ENCODE data around the gene SIK2.

The SIK2 gene

GRCh38 chr11:111601979-111602864 lies at the start of gene SIK2:
Gene SIK2, plus strand, starts transcription at chr11:111602449. Its CDS starts 115 bp downstream, at chr11:111602564.
- H3K4me3 ChIP-seq (ENCODE audit: low read depth, low read length): peak within 1 kb of the TSS; percentile 74

- no peak overlapping the region for H3K4me3 ChIP-seq (ENCODE audit: low read depth, low read length)
These were observed 47.7 kb upstream of the SIK2 start for GRCh38 chr11:111554532-111554931.

GRCh38 chr11:111555255-111555654 lies 47.0 kb upstream of the SIK2 start:
- no peak overlapping the region for H3K4me3 ChIP-seq (ENCODE audit: low read depth, low read length)

- no peak overlapping the region for H3K4me3 ChIP-seq (ENCODE audit: low read depth, low read length)
These were observed 44.7 kb upstream of the SIK2 start for GRCh38 chr11:111557425-111558111.

- no peak overlapping the region for H3K4me3 ChIP-seq (ENCODE audit: low read depth, low read length)
These were observed 42.3 kb upstream of the SIK2 start for GRCh38 chr11:111559800-111560464.

- no peak overlapping the region for H3K4me3 ChIP-seq (ENCODE audit: low read depth, low read length)
These were observed 41.4 kb upstream of the SIK2 start for GRCh38 chr11:111560800-111561199.

DNA sequence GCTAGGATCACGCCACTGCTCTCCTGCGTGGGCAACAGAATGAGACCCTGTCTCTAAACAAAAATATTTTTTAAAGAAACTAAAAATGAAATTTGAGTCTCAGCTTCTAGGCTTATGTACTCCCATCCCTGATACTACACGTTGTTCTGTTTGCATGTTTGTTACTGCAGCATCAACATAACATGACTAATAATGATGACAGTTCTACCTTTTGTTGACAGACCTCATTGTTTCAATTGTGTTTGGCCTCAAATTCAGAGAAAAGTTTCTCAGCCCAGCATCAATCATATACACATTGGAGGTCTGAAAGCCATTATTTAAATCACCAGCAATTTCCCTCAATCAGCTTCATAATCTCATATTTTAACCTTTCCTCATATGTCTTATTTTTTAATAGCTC lies 40.9 kb upstream of the SIK2 start:
- no peak overlapping the region for H3K4me3 ChIP-seq (ENCODE audit: low read depth, low read length)

DNA sequence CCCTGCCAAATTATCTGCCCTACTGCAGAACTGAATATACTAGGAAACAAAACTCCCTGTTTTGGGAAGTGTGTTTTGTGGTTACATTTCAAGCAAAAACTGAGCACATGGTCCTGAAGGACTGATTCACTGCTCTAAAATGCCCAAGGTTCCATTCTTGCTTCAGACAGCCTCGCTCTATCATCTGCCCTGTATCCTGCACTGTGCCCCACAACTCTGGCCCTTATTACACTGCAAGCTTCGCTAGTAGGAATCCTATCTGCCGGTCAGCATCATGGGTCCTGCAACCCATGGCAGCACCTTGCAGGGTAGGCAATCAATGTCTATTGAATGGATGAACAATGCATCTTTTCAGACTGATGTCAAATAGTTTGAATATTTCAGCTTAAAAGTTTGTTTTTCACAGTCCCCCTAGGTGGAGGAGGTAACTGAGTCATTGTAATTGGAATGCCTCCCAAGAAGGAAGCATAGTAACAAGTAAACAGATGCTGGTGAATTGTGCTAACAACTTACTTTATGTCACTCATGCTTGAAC lies 40.4 kb upstream of the SIK2 start:
- H3K4me3 ChIP-seq (ENCODE audit: low read depth, low read length): no peak overlapping the region

GRCh38 chr11:111562692-111563389 lies 39.4 kb upstream of the SIK2 start:
- H3K4me3 ChIP-seq (ENCODE audit: low read depth, low read length): no peak overlapping the region

DNA sequence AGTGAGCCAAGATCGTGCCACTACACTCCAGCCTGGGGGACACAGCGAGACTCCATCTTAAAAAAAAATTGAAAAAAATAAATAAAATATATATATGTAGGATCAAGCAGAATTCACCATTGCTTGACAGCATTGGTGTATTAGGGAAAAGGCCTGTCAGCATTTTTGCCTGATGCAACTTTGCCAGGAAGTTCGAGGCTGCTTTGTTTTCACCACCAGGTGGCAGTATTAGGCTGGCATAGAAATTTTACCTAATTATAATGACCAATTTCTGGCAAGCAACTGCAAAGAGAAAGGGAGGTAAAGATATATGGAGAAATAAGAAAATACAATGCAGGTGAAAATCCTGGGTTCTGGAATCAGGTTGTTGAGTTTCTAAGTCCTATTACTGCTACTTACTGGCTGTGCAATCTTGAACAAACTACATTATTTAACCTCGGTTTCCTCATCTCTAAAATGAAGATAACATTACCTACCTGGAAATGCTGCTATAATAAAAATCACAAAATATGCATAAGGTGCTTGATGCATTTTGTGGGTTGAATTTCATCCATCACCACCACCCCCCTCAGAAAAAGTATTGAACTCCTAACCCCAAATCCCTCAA lies 37.0 kb upstream of the SIK2 start:
- no peak overlapping the region for H3K4me3 ChIP-seq (ENCODE audit: low read depth, low read length)

- no peak overlapping the region for H3K4me3 ChIP-seq (ENCODE audit: low read depth, low read length)
These were observed 35.9 kb upstream of the SIK2 start for GRCh38 chr11:111566324-111566723.

GRCh38 chr11:111569476-111569875 lies 32.8 kb upstream of the SIK2 start:
- H3K4me3 ChIP-seq (ENCODE audit: low read depth, low read length): no peak overlapping the region

DNA sequence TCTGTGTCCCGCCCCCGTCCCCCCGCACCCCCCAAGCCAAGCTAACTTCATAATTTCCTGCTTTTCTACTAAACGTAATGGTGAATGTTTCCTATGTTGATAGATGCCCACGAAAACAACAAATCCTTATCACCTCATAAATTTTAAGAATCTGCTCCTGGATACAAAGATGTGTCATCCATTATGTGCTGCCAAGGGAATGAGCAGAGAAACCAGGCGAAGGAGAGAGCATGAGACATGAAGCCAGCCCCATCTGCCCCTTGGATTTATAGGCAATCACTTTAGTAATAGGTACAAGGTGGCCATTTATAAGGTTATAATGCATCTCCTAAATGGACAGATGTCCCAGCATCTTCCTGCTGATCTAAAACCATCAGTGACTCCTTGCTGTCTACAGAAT lies 31.5 kb upstream of the SIK2 start:
- H3K4me3 ChIP-seq (ENCODE audit: low read depth, low read length): no peak overlapping the region

- no peak overlapping the region for H3K4me3 ChIP-seq (ENCODE audit: low read depth, low read length)
These were observed 30.3 kb upstream of the SIK2 start for GRCh38 chr11:111571829-111572501.

DNA sequence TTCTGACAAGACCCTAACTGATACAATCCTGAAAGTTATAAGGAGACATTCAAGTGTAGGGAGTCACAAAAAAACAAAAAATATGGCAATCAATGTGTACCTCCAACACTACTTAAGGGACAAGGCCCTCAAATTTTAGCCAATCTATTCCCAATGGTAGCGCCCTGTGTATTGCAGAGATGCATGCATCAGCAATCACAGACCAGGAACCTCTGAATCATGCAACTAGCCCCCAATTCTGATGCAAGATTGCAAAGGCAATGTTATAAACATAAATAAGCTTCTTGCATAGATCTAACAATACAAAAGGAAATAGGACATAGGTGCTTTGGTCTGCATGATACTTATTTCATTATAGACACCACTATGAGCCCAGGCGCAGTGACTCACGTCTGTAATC lies 29.7 kb upstream of the SIK2 start:
- H3K4me3 ChIP-seq (ENCODE audit: low read depth, low read length): no peak overlapping the region

DNA sequence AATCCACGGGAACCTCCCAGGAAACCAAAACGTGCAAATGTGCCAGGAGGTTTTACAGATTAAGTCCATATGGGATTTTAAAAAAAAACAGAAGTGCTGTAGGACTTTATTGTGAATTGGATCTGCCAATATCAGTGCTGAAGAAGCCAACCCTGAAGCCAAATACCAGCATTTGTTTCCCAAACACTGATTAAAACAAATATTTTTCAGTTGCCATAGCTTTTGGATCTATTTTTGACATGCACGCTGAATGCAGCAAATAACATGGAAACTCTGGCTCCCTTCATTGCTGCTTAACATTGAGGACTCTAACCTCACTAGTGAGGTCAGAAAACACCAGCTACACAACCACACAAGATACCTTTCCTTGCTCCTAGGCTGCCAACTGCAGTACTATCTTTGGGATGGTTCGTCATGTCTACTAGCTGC lies 28.4 kb upstream of the SIK2 start:
- no peak overlapping the region for H3K4me3 ChIP-seq (ENCODE audit: low read depth, low read length)

DNA sequence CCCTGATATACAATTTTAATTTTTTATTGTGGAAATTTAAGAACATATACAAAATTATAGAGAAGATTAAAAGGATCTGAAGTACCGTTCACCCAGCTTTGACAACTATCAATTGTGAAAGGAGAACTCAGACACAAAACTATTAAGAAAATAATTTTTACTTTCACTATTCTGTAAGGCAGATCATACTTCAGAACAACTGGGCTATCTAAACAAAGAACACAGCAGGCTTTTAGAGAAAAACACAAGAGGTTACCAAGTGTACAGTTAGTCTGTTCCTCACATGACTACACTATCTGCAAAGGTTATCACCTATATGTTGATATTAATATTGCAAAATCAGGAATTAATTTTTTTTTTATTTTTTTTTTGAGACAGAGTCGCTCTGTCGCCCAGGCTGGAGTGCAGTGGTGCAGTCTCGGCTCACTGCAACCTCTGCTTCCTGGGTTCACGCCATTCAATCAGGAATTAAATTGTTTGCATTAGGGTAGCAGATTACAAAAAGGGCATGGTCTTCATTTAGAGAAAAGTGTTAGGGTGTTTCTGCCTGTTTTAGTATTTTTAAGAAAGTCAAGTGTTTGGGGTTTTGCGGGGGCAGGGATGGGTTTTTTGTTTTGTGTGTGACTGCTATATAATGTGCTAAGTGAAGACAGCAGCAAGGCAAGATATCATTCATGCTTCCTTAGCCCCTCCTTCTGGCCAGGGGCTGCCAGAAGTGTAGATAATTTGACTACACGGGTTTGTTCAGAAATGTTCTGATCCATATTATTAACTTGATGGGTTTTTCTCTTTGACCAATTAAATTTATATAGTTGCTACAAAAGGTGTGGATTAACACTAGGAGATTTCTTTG lies 27.6 kb upstream of the SIK2 start:
- H3K4me3 ChIP-seq (ENCODE audit: low read depth, low read length): no peak overlapping the region

DNA sequence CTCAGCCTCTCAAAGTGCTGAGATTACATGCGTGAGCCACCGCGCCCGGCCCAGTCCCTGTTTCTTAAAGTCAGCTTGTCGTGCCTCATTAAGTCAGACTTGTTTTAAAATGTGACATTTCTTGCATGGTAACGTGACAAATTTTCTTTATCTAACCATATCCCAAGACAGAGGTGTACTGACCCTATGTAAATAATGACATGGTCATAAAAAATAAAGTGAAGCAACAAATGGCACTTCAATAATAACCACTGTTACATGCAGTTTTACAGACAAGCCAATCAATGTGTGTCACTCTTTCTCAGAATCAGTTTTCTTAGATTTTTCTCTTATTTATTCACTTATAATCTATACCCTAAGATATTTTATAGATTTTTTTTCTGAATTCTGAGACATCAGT lies 26.5 kb upstream of the SIK2 start:
- no peak overlapping the region for H3K4me3 ChIP-seq (ENCODE audit: low read depth, low read length)

GRCh38 chr11:111577821-111578220 lies 24.4 kb upstream of the SIK2 start:
- no peak overlapping the region for H3K4me3 ChIP-seq (ENCODE audit: low read depth, low read length)
